Inflammatory macrophage treated with lipopolysaccharide for 1 hour (primary cell): ENCODE data around the gene LNP1.
A peak's percentile ranks its signal among the peaks of the same experiment; 100 is the strongest.

Experiments
- DNase-seq, 2 donors: peaks; one replicate each; pipeline ENCODE4 v3.0.0-alpha.2; 2020 to 2022

Gene LNP1

DNA sequence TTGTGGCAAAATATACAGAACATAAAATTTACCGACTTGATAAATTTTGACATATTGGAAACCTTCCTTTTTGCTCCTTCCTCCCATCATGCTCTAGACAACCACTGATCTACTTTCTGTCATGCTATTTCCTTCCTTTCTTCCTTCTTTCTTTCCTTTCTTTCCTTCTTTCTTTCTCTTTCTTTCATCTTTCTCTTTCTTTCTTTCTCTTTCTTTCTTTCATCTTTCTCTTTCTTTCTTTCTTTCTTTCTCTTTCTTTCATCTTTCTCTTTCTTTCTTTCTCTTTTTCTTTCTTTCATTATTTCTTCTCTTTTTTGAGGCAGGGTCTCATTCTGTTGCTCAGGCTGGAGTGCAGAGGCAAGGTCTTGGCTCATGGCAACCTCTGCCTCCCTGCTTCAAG, 82.2 kb downstream of the LNP1 start:
- no peak for DNase-seq

DNA sequence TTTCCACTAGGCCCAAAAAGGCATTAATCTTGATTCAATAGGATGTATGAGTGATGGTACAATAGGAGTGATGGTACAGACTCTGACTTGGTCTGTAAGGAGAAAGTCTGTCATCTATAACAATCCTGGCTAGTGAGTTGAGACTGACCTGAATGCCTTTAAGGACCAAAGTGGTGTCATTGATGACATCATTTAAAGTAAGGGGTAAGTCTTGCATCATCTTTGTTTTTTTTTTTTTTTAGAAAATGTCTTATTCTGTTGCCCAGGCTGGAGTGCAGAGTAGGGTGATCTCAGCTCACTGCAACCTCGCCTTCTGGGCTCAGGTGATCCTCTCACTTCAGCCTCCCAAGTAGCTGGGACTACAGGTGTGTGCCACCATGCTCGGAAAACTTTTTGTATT, 85.5 kb downstream of the LNP1 start:
- no peak for DNase-seq

DNA sequence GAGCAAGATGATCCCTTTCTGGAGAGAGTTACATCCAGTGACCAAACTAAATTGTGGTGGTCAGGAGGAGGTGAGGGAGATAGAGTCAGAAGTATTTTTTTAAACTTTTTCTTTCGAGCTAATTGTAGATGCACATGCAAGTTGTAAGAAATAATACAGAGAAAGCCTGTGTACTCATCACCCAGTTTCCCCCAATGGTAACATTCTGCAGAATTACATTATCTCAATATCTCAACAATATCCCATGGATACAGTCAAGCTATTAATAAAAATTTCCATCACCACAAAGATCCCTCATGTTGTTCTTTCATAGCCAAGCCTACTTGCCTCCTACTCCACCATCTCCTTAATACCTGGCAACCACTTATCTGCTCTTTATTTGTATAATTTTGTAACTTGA, 87.8 kb downstream of the LNP1 start:
- DNase-seq = no peak

DNA sequence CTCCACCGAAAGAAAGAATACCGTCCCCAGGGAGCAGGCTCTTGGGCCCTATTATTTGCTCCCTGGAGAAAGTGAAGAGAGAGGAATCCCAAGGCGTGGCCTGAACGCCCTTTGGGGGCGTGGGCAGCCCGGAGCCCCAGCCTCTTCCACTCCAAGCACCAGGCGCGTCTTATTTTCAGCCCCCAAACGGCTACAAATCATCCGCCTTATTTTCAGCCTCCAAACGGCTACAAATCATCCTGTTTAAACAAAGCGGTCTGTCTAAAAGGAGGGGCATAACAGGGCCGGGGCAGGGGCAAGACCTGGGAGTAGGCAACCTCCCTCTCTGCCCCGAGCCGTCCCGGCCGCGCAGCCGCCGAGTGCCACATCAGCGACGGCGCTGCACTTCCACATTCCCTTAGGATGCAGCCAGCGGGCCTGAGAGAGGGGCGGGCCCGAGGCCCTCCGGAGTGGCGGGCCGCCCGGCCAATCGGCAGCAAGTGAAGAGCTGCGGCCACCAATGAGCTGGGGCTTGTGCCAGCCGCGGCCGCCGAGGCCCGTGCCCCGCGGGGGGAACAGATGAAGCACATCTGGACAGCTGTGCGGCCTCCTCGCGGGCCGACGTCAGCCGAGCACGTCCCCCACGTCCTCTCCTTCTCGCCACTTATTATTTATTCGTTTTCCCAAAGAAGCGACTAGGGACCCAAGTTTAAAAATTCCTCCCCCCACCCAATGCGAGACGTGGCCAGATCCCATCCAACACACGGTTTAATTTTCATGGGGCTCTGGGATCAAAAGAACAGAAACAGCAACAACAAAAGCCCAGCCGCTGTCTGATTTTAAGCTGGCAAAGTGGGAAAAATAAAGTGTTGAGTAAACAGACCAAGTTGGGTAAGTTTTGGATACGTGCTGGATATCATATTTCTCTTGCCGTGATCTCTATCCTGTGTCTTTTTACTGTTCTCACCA, 91.0 kb downstream of the LNP1 start, which contains the start of gene TMEM45A:
TSS of gene TMEM45A (plus strand) at position 561 of the 948 bp plus-strand sequence. CDS start 62,593 bp downstream, outside the sequence.
- peak; percentile 88 to 96 for DNase-seq

DNA sequence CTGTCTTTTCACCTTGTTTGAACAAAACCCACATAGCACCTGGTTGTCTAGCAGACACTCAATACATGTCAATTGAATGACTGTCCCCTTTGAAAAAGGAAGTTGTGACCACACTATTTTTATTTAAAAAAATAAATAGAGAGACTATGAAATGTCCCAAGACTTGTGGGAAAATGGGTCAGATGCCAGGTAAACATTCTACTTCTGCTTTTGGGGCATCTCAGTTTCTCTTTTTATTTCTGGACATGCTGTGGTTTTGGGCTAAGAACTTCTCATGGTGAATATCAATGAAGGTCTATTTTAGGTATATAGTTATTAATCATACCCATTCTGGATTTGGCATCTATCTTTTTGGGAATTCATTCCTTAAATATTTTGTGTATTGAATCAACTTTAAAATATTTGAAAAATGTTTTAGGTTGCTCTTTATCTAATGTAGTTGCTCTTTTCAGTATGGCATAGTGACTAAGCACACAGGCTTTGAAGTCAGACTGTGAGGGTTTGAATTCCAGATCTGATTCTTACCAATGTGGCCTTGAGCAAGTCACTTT, 95.4 kb downstream of the LNP1 start:
- DNase-seq = no peak

DNA sequence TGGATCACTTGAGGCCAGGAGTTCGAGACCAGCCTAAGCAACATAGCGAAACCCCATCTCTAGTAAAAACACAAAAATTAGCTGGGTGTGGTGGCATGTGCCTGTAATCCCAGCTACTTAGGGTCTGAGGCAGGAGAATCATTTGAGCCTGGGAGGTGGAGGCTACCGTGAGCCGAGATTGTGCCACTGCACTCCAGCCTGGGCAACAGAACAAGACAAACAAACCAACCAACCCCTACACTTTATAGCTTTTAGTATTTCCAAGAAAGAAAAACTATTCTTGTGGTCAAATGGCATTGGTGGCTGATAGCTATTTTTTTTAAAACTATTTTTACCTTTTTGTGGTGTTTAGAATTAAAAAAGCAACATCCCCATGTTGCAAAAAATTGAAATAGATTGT, 98.3 kb downstream of the LNP1 start:
- DNase-seq = no peak

DNA sequence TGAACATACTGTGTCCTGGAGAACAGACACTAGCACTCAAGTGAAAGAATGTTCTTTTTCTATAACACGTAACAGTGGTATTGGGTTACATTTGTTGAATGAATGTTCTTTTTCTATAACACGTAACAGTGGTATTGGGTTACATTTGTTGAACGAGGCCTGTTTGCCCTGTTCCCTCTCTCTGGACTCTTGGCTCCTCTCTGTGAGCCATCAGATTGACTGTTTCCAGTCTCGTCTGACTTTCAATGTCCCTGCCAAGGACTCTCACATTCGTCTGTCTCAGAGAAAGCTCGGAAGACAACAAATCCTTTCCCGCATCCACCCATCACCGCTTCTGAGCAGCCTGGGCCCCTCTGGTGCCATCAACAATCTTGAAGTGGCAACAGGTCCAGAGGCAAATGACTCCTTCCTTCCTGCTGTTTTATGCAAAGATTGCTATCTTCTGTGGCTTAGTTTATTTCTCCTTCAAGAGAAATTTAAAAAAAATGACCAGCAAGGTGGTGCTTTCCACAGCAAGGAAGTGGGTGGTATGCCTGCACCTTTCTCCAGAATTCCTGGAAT, 99.1 kb downstream of the LNP1 start:
- DNase-seq = no peak

DNA sequence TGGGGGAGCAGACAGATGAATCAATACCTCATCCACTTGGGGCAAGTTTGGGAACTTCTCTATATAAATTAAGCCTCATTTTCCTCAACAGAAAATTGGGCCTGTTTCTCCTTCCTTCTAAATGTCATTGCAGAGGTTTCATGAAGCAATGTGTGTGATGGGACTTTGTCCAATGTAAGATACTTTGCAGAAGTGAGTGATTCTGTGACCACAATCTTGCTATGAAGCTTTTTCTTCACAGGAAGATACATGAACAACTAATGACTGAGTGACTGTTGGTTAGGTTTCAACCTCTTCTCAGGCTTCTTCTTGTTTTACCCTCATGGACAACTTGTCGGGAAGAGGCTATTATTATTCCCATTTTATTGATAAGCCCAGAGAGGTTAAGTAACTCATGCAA, 102.1 kb downstream of the LNP1 start:
- peak in 1 of 2 donors; percentile 34 for DNase-seq
